Panc1 (cell line): ENCODE data around the gene HS3ST2. TPM values are rescaled to one million over a fixed set of nuclear protein-coding genes. Genes with fewer than 3 reads are reported as not detected.
"Not testable (repeated sequence)": the region's sequence is repeated elsewhere in the genome, so short reads cannot be mapped to it uniquely, and the experiment has no call there.

Experiments
- ATAC-seq: fragments of 200-7000 bp; cut with Tn5 transposase; 2 replicates; pipeline ENCODE4 v1.9.1; 2020; ENCODE audit warnings: mild to moderate bottlenecking, moderate library complexity
- BruUV-seq: library from RNA; stranded (reverse); fragments of 400-500 nt; replicated peaks from 2 replicates; lab custom pipeline; 2021; lab: Mats Ljungman, UMichigan
- CTCF ChIA-PET: fragments of 300-600 bp; sonication (Branson Sonifier 250); formaldehyde crosslinking; loops from one replicate; lab custom pipeline; 2022; ENCODE audit warnings: antibody characterized with exemption; lab: Charles Lee
- POLR2A ChIA-PET: fragments of 300-600 bp; sonication (Branson Sonifier 250); formaldehyde crosslinking; loops from one replicate; lab custom pipeline; 2022; ENCODE audit warnings: antibody characterized with exemption; lab: Charles Lee
- DNase-seq: peaks from one replicate; pipeline ENCODE4 v3.0.0-alpha.2; 2010; ENCODE audit warnings: low read depth, low spot score
- H3K27ac ChIP-seq: 2 replicates; pipeline ENCODE4 v1.5.1; 2011; ENCODE audit warnings: mild to moderate bottlenecking, low read length, inconsistent platforms
- H3K27me3 ChIP-seq: fragments of 200-500 bp; sonication (Bioruptor generic); 2 replicates; pipeline ENCODE4 v1.6.0; 2014; ENCODE audit warnings: low read length, inconsistent platforms; ENCODE audit not compliant: control insufficient read depth, insufficient read depth
- H3K36me3 ChIP-seq: fragments of 200-500 bp; sonication (Bioruptor generic); 2 replicates; pipeline ENCODE4 v1.5.1; 2014; ENCODE audit warnings: inconsistent platforms, mild to moderate bottlenecking, low read length, moderate library complexity; ENCODE audit not compliant: control insufficient read depth, insufficient read depth
- H3K4me1 ChIP-seq: 2 replicates; pipeline ENCODE4 v1.5.1; 2011; ENCODE audit warnings: inconsistent platforms, mild to moderate bottlenecking, low read length, moderate library complexity; ENCODE audit not compliant: control insufficient read depth, insufficient read depth
- H3K4me3 ChIP-seq, 2 experiments: 2 replicates each; pipeline ENCODE4 v1.5.1; 2011 to 2012; ENCODE audit warnings: low read depth in 2 of 2, low read length in 2 of 2, mild to moderate bottlenecking in 2 of 2, inconsistent platforms in 1 of 2, moderate library complexity in 1 of 2
- H3K9me3 ChIP-seq: fragments of 200-500 bp; sonication (Bioruptor generic); 2 replicates; pipeline ENCODE4 v1.5.1; 2014; ENCODE audit warnings: low read depth, mild to moderate bottlenecking, inconsistent platforms, low read length, moderate library complexity; ENCODE audit not compliant: control insufficient read depth, insufficient read depth
- CTCF ChIP-seq: fragments of 450-650 bp; IDR thresholded peaks from 2 replicates; pipeline ENCODE4 v1.5.1; 2017; ENCODE audit warnings: mild to moderate bottlenecking
- POLR2AphosphoS5 ChIP-seq: IDR thresholded peaks from 2 replicates; pipeline ENCODE4 v1.6.1; 2012; ENCODE audit warnings: mild to moderate bottlenecking, low read depth, low read length, moderate library complexity
- REST ChIP-seq, 2 experiments: IDR thresholded peaks; 2 replicates each; pipeline ENCODE4 v1.6.1; 2011 to 2012; ENCODE audit warnings: low read depth in 2 of 2, control low read depth in 1 of 2, low read length in 1 of 2, mild to moderate bottlenecking in 1 of 2, moderate library complexity in 1 of 2; ENCODE audit not compliant: insufficient read depth in 1 of 2
- SIN3A ChIP-seq: IDR thresholded peaks from 2 replicates; pipeline ENCODE4 v1.6.1; 2012; ENCODE audit warnings: low read depth, mild to moderate bottlenecking, low read length, moderate library complexity, borderline replicate concordance; ENCODE audit not compliant: insufficient read depth
- TCF7L2 ChIP-seq: IDR thresholded peaks from 2 replicates; pipeline ENCODE4 v1.6.1; 2011; ENCODE audit warnings: mild to moderate bottlenecking, low read depth, low read length, inconsistent platforms
- in situ Hi-C: cut with HindIII; loops from 2 replicates; pipeline ENCODE4 v1.10.0; 2016; ENCODE audit warnings: low sequenced_read_pairs, low pct_unique_long_range_greater_than_20kb
- intact Hi-C: fragments of 100-400 bp; cut with micrococcal nuclease; formaldehyde crosslinking; loops from one replicate; pipeline ENCODE4 v1.10.0; 2022; ENCODE audit not compliant: unreplicated experiment
- total RNA-seq: library from RNA; stranded (reverse); gene quantifications from one replicate; pipeline ENCODE4 v1.2.1, GENCODE V29; 2021; ENCODE audit not compliant: unreplicated experiment

Gene HS3ST2
- total RNA-seq, 1 experiment from 2014 or later: not detected

- POLR2A ChIA-PET: no interaction called here
- no peak overlapping the region for H3K4me3 ChIP-seq
Measured at GRCh38 chr16:22815863-22816262, 1.9 kb downstream of the HS3ST2 start.

GRCh38 chr16:22816475-22816874 is 2.5 kb downstream of the HS3ST2 start:
- ATAC-seq (no peak), DNase-seq (no peak)
- POLR2A ChIA-PET: no interaction called here
- TF ChIP-seq TCF7L2 (no peak), REST (IDR thresholded peaks at IDR 0.05; ENCODE audit: insufficient read depth in 1 of 2, low read depth in 2 of 2, low read length in 1 of 2) (no peak), SIN3A (no peak), CTCF (no peak), POLR2AphosphoS5 (no peak)
- Histone ChIP-seq H3K36me3 (no peaks in the 10 kb centered on the region), H3K27ac (no peak overlapping the region), H3K4me1 (no peaks in the 10 kb centered on the region), H3K9me3 (no peaks in the 10 kb centered on the region), H3K4me3 (no peak overlapping the region), H3K27me3 (peaks cover 6% of the 10 kb centered on the region)
- CTCF ChIA-PET: no interaction called here
- BruUV-seq: no TSS peak
- intact Hi-C loops: no loop called here
- in situ Hi-C loops: loop anchor here (5.0 kb wide), 1 partner anchor 54 kb away; no protein-coding TSS in a partner anchor

More at GRCh38 chr16:22815863-22816262, 1.9 kb downstream of the HS3ST2 start:
- no peak for DNase-seq
- Histone ChIP-seq H3K27me3 (peaks cover 6% of the 10 kb centered on the region), H3K4me1 (no peaks in the 10 kb centered on the region), H3K9me3 (no peaks in the 10 kb centered on the region), H3K27ac (no peak overlapping the region), H3K36me3 (no peaks in the 10 kb centered on the region)
- ATAC-seq: no peak
- TF ChIP-seq POLR2AphosphoS5 (no peak), TCF7L2 (no peak), SIN3A (no peak), CTCF (no peak), REST (IDR thresholded peaks at IDR 0.05; ENCODE audit: insufficient read depth in 1 of 2, low read depth in 2 of 2, low read length in 1 of 2) (no peak)
- CTCF ChIA-PET: no interaction called here
- in situ Hi-C loops (loop anchor here (5.0 kb wide), 1 partner anchor 54 kb away; no protein-coding TSS in a partner anchor), intact Hi-C loops (no loop called here)
- no TSS peak for BruUV-seq

GRCh38 chr16:22818736-22819135 is 4.8 kb downstream of the HS3ST2 start:
- ATAC-seq, H3K27ac ChIP-seq, DNase-seq, intact Hi-C loops, POLR2A ChIA-PET, BruUV-seq, H3K27me3 ChIP-seq, H3K36me3 ChIP-seq, H3K9me3 ChIP-seq, CTCF ChIA-PET, H3K4me1 ChIP-seq, H3K4me3 ChIP-seq: not testable (repeated sequence)
- in situ Hi-C loops: loop anchor here (5.0 kb wide), 1 partner anchor 56 kb away; no protein-coding TSS in a partner anchor
